MM.1S (cell line): Measurements from ENCODE around the gene SEC22A.

Source experiments
- DNase-seq: peaks from one replicate; pipeline ENCODE4 v3.0.0-alpha.2; 2015
- H2AFZ ChIP-seq: fragments of 300-600 bp; sonication (generic); 2 replicates; pipeline ENCODE4 v1.6.0; 2016; ENCODE audit warnings: antibody characterized with exemption, low read length
- H3F3A ChIP-seq: fragments of 300-600 bp; sonication (generic); 2 replicates; pipeline ENCODE4 v1.6.1; 2016; ENCODE audit warnings: mild to moderate bottlenecking, antibody characterized with exemption, low read length, moderate library complexity, mixed read lengths; ENCODE audit not compliant: insufficient read depth
- H3K27ac ChIP-seq: fragments of 300-600 bp; sonication (generic); 2 replicates; pipeline ENCODE4 v1.5.1; 2016; ENCODE audit warnings: mild to moderate bottlenecking, low read length
- H3K27me3 ChIP-seq: fragments of 300-600 bp; sonication (generic); replicated peaks from 2 replicates; pipeline ENCODE4 v1.6.0; 2016; ENCODE audit warnings: low read length; ENCODE audit not compliant: insufficient read depth
- H3K36me3 ChIP-seq: fragments of 300-600 bp; sonication (generic); replicated peaks from 2 replicates; pipeline ENCODE4 v1.6.1; 2016; ENCODE audit warnings: mild to moderate bottlenecking, low read length, mixed read lengths; ENCODE audit not compliant: insufficient read depth
- H3K4me1 ChIP-seq: fragments of 300-600 bp; sonication (generic); 2 replicates; pipeline ENCODE4 v1.6.1; 2016; ENCODE audit warnings: low read length, mixed read lengths
- H3K4me2 ChIP-seq: fragments of 300-600 bp; sonication (generic); 2 replicates; pipeline ENCODE4 v1.6.0; 2016; ENCODE audit warnings: low read depth, low read length
- H3K4me3 ChIP-seq: fragments of 300-600 bp; sonication (generic); 2 replicates; pipeline ENCODE4 v1.5.1; 2016; ENCODE audit warnings: low read length, mixed read lengths
- H3K79me2 ChIP-seq: fragments of 300-600 bp; sonication (generic); 2 replicates; pipeline ENCODE4 v1.6.1; 2016; ENCODE audit warnings: mixed run types, low read length, mixed read lengths
- H3K9ac ChIP-seq: fragments of 300-600 bp; sonication (generic); 2 replicates; pipeline ENCODE4 v1.6.1; 2016; ENCODE audit warnings: low read length, mixed read lengths
- H3K9me2 ChIP-seq: fragments of 300-600 bp; sonication (generic); replicated peaks from 2 replicates; pipeline ENCODE4 v1.6.1; 2016; ENCODE audit warnings: mild to moderate bottlenecking, low read length, mixed read lengths; ENCODE audit not compliant: insufficient read depth
- H3K9me3 ChIP-seq: fragments of 300-600 bp; sonication (generic); replicated peaks from 2 replicates; pipeline ENCODE4 v1.6.1; 2016; ENCODE audit warnings: mild to moderate bottlenecking, low read length, mixed read lengths; ENCODE audit not compliant: insufficient read depth
- H4K20me1 ChIP-seq: fragments of 300-600 bp; sonication (generic); 2 replicates; pipeline ENCODE4 v1.6.1; 2016; ENCODE audit warnings: mild to moderate bottlenecking, low read length, moderate library complexity, mixed read lengths; ENCODE audit not compliant: insufficient read depth
- EZH2 ChIP-seq: fragments of 300-600 bp; sonication (generic); optimal IDR thresholded peaks from 2 replicates; pipeline ENCODE3; 2017; ENCODE audit warnings: low read depth, mild to moderate bottlenecking, antibody characterized with exemption, low read length, mixed read lengths
- EZH2phosphoT487 ChIP-seq: fragments of 300-600 bp; sonication (generic); IDR thresholded peaks from 2 replicates; pipeline ENCODE4 v1.6.1; 2018; ENCODE audit warnings: antibody characterized with exemption, low read length
- TF ChIP-seq, protein P1 (sequence below): fragments of 300-600 bp; sonication (generic); IDR thresholded peaks from 2 replicates; pipeline ENCODE4 v1.5.1; 2016; ENCODE audit warnings: antibody characterized with exemption, low read length, mixed read lengths

SEC22A gene

GRCh38 chr3:123287051-123287961 lies 85.6 kb downstream of the SEC22A start:
- Histone ChIP-seq H3K4me1 (no peaks in the 10 kb centered on the region), H3K4me3 (no peak overlapping the region), H3K4me2 (no peak overlapping the region), H3K79me2 (no peaks in the 10 kb centered on the region), H3K27me3 (0 out of 2 replicates have a peak, but pooled peaks cover 8% of the 10 kb centered on the region), H3K36me3 (no peaks in the 10 kb centered on the region), H4K20me1 (no peaks in the 10 kb centered on the region), H2AFZ (no peak overlapping the region), H3K9me3 (no peaks in the 10 kb centered on the region), H3K27ac (no peak overlapping the region), H3K9ac (no peak overlapping the region), H3K9me2 (no peaks in the 10 kb centered on the region), H3F3A (no peaks in the 10 kb centered on the region)
- TF ChIP-seq, protein P1, sequence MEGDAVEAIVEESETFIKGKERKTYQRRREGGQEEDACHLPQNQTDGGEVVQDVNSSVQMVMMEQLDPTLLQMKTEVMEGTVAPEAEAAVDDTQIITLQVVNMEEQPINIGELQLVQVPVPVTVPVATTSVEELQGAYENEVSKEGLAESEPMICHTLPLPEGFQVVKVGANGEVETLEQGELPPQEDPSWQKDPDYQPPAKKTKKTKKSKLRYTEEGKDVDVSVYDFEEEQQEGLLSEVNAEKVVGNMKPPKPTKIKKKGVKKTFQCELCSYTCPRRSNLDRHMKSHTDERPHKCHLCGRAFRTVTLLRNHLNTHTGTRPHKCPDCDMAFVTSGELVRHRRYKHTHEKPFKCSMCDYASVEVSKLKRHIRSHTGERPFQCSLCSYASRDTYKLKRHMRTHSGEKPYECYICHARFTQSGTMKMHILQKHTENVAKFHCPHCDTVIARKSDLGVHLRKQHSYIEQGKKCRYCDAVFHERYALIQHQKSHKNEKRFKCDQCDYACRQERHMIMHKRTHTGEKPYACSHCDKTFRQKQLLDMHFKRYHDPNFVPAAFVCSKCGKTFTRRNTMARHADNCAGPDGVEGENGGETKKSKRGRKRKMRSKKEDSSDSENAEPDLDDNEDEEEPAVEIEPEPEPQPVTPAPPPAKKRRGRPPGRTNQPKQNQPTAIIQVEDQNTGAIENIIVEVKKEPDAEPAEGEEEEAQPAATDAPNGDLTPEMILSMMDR: no peak
- TF ChIP-seq EZH2 (no peak), EZH2phosphoT487 (no peak)
- no peak for DNase-seq

- H3K27ac ChIP-seq: no peak overlapping the region
- H3K4me3 ChIP-seq: no peak overlapping the region
- H3K4me2 ChIP-seq: no peak overlapping the region
- H4K20me1 ChIP-seq: no peaks in the 10 kb centered on the region
- H3F3A ChIP-seq: no peaks in the 10 kb centered on the region
- no peak overlapping the region for H3K9ac ChIP-seq
- no peaks in the 10 kb centered on the region for H3K9me3 ChIP-seq
- no peaks in the 10 kb centered on the region for H3K9me2 ChIP-seq
- no peaks in the 10 kb centered on the region for H3K4me1 ChIP-seq
- TF ChIP-seq EZH2 (no peak), EZH2phosphoT487 (no peak)
- TF ChIP-seq, protein P1: no peak
- H3K27me3 ChIP-seq: 0 out of 2 replicates have a peak, but pooled peaks cover 8% of the 10 kb centered on the region
- H3K36me3 ChIP-seq: no peaks in the 10 kb centered on the region
- no peak for DNase-seq
- no peak overlapping the region for H2AFZ ChIP-seq
- no peaks in the 10 kb centered on the region for H3K79me2 ChIP-seq
Measured at GRCh38 chr3:123287962-123288302, 86.2 kb downstream of the SEC22A start.

DNA sequence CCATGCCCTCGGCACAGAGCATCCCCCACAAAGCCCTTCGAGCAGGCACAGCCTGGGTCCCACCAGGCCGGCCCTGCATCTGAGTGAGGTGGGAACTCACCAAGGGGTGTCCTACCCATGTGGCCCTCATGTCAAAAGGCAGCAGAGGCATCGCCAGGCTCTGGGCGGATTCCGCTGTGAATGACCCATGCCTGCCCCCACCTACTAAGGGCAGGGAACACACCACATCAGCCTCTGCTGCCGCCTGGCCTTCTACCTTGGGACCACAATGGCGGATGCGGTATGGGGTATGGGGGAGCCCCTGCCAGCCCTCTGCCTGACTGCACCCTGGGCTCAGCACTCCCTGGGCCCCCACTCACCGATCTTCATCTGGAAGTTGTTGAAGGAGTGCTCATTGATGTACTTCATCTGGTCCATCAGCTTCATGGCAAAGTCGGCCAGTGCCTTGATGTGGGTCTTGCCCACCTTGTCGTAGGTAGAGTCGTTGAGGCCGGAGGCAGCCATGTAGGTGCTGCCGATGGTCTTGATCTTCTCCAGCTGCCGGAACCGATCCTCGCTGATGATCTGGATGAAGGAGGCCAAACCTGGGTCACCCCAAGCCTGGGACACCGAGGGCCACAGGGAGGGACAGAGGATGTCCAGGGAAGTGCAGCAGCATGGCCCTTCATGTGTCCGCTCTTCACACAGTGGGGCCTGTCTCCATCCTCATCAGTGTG lies 87.8 kb downstream of the SEC22A start:
- TF ChIP-seq, protein P1: no peak
- TF ChIP-seq EZH2phosphoT487 (no peak), EZH2 (no peak)
- no peak overlapping the region for H2AFZ ChIP-seq
- no peak overlapping the region for H3K4me2 ChIP-seq
- H3K9ac ChIP-seq: no peak overlapping the region
- H3K4me3 ChIP-seq: no peak overlapping the region
- H3K27ac ChIP-seq: no peak overlapping the region
- no peak for DNase-seq
- H3F3A ChIP-seq: no peaks in the 10 kb centered on the region
- no peaks in the 10 kb centered on the region for H3K9me3 ChIP-seq
- H3K27me3 ChIP-seq: 0 out of 2 replicates have a peak, but pooled peaks cover 8% of the 10 kb centered on the region
- H3K36me3 ChIP-seq: no peaks in the 10 kb centered on the region
- H3K9me2 ChIP-seq: no peaks in the 10 kb centered on the region
- H4K20me1 ChIP-seq: no peaks in the 10 kb centered on the region
- no peaks in the 10 kb centered on the region for H3K79me2 ChIP-seq
- no peaks in the 10 kb centered on the region for H3K4me1 ChIP-seq
